GM21528 (cell line): ENCODE measurements around the gene CABLES2.
A peak's percentile ranks its signal among the peaks of the same experiment; 100 is the strongest.

Experiments
- ATAC-seq: cut with Tn5 transposase; IDR thresholded peaks from one replicate; pipeline ENCODE4 v1.9.1; 2021; ENCODE audit warnings: mild to moderate bottlenecking, moderate library complexity; ENCODE audit not compliant: unreplicated experiment, low FRiP score

Gene CABLES2

GRCh38 chr20:62352402-62353288 is 54.4 kb downstream of the CABLES2 start:
- no peak for ATAC-seq

DNA sequence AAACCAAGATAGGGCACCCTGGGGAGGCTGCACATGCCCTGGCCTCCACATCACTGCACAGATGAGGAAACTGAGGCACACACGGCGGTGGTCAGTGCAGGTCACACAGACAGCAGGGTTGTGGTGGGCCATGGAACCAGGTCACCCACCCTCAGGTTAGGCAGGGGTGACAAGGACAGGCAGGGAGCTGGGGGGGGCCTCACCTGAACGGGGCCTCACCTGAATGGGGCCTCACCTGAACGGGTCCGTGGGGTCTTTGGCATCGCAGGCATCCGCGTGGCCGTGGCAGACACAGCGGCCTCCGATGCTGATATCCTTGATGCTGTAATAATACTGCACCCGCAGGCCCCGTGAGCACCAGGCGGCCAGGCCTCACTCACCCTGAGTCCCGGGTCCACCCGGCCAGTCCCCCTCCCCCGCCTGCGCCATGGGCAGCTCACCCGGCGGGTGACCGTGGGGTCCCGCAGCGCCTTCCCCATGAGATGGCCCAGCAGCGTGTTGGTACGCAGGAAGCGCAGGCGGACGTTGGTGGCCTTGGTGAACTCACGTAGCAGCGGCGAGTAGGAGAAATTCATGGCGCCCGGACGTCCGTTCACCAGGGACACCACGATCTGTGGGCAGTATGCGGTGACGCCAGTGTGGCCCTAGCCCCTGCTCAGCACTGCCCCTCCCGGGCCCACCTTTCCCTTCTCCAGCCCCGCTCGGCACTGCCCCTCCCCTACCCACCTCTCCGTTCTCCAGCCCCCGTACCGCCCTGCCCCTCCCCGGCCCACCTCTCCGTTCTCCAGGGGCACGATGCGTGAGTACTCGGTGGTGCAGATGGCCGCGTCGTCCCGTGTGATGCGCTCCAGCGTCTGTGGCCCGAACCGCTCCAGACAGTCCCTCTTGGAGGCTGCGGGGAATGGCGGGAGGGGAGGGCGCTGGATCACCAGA is 55.4 kb downstream of the CABLES2 start:
- ATAC-seq, result no peak

GRCh38 chr20:62350629-62351422 is 56.3 kb downstream of the CABLES2 start:
- ATAC-seq, result no peak

GRCh38 chr20:62350098-62350628 is 56.9 kb downstream of the CABLES2 start:
- no peak for ATAC-seq

DNA sequence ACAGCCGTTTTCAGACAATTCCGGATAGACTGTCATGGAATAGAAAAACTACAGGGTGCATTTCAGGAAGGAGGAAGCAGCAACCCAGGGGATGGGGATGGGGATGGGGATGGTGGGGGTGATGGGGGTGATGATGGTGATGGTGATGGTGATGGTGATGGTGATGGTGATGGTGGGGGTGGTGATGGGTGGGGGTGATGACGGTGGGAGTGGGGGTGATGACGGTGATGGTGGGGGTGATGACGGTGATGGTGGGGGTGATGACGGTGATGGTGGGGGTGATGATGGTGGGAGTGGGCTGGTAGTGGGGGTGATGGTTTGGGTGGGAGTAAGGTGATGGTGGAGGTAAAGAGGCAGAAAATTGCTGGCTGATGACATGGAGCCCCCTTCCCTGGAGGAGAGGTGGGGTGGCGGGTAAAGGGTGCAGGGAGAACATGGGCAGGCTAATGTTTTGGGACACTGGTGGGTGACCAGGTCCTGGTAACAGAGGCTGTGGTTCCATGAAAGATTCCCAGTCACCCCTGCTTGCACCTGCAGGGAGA is 57.5 kb downstream of the CABLES2 start:
- ATAC-seq, result no peak

DNA sequence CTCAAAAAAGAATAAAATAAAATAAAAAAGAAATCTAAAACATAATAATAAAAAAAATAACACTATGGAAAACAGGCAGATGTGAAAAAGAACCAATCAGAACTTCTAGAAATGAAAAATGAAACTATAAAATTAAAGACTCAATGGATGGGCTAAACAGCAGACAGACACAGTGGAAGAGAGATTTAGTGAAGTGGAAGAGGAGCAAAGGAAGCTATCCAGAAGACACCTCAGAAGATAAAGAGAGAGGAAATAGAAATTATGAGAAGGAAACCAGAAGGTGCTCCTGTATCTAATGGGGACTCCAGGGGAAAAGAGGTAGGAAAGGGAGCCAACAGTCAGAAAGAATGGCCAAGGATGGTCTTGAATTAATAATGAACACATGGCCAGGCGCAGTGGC is 58.5 kb downstream of the CABLES2 start:
- ATAC-seq, result no peak

DNA sequence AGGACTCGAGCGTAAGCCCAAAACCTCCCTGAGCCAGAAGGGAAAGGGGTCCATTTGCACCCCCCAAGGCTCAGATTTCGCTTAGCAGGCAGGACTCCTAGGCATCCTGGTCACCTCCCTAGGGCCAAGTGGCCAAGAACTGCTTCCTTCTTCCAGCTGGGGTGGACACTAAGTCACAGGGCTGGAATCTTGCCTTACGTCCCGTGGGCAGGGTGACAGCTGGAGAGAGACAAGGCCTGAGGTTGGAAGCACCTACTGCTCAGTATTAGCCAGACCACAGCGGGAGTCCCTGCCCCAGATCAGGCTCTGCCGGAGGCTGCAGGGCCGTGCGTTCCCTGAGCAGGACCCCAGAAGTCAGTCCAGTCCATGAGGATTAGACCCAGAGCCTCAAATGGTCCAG is 59.6 kb downstream of the CABLES2 start:
- no peak for ATAC-seq

- ATAC-seq, result no peak
These were observed 60.0 kb downstream of the CABLES2 start for GRCh38 chr20:62347151-62347404.

DNA sequence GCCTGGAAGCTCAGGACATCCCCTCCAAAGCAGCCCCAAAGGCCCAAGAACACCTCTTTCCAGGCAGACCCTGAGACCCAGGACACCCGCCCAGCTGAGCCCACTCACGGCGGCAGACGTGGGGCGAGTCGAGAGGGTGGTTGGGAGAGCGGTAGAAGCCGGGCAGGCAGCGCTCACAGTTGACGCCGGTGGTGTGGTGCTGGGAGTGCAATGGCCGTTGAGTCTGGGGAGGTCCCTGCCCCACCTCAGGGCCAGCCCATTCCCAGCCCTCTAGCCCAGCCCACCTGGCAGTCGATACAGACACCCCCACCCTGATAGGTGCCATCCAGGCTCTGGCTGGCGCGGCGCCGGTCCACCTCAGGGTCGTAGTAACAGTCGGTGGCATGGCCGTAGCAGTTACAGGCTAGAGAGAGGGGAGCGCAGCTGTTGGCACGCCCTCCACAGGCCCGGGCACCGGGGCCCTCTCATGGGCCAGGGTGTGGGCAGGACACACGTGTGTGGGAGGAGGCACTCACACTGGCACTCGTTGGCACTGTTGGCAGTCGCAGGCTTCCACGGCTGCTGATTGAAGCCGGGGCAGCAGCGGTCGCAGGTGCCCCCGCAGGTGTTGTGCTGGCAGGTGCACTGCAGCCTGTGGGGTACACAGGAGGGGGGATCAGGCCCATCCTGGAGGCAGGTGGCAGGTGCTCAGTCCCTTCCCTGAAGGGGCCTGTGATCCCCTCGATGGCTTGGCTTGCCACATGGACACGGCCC is 60.5 kb downstream of the CABLES2 start:
- ATAC-seq, result no peak

- ATAC-seq, result no peak
These were observed 61.3 kb downstream of the CABLES2 start for GRCh38 chr20:62345681-62346370.

DNA sequence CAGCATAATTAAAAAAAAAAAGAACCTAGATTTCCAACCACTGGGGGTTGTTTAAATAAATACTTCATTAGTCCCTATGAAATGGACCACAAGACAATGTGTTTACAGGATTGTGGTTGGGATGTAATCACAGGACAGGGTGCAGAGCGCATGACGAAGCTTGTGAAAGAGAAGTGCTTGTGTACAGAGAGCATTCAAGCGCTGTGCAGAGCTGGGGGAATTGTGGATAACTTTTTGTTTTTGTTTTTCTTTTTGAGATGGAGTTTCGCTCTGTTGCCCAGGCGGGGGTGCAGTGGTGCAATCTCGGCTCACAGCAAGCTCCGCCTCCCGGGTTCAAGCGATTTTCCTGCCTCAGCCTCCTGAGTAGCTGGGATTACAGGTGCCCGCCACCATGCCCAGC is 62.3 kb downstream of the CABLES2 start:
- no peak for ATAC-seq

DNA sequence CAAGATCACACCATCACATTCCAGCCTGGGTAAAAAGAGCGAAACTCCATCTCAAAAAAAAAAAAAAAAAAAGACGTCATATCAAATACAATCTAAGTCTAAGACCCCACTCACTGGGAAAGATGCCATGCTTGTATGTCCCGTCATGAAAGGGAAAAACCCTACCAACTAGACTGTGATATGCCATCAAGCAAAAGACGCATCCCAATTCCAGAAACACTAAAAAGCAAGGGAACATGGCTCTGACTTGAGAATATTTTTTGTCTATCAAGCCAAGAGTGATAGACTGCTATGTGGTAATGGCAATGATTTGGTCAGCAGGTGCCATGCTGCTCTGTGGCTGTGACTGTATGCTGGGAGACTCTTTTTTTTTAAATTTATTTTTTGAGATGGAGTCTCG is 63.0 kb downstream of the CABLES2 start:
- no peak for ATAC-seq

GRCh38 chr20:62342910-62343309 is 64.2 kb downstream of the CABLES2 start:
- no peak for ATAC-seq

DNA sequence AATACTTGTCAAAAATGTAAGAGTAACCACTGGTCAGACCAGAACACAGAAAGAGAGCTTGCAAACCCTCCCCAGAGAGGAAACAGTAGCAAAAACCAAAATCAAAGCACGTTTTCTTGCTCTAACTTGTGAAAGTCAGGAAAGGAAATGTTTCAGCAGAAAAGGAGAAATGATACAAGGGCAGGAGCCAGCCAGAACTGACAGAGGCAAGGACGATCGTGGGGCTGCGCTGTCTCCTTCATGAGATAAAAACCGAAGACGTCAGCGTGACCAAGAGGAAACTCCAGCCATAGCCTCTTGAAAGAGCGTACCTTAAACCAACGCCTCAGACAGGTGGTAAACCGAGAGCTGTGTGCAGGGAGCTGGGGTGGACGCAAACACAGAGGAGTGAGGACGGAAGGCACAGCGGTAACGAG is 67.4 kb downstream of the CABLES2 start:
- peak; percentile 76 for ATAC-seq
